ENCODE results near the gene C11orf58.

Gene C11orf58

DNA sequence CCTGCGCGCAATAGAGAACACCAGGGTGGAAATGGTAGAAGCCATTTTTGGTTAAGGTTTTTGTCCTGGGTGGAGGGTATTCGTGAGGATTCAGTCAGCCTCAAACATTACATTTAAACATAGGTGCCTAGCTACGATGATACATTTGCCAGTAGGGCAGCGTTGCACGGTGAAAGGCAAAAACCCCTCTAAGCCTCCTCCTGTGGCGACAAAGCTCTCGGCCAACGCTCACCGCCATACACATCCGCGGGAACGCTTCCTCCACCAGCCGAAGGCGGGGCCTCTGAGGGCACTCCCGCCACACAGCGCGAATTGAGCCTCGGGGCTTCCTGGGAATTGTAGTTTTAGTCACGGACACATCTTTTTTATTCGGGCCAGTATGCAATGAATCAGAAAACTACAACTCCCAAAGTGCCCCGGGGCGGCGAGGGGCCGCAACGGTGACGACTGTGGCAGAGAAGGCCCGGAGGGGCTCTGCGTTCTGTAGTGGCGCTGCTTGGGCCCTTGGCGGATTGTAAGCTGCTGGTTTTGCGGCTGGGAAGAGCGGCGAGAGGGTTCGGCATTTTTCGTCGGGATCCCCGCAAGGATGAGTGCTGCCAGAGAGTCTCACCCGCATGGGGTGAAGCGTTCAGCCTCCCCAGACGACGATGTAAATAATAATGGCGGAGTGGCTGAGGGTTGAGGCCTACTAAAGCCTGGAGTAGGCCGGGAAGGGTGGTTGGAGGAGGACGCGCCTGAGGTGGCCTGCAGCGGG is at the start of gene C11orf58:
Gene C11orf58 (plus strand): TSS at position 455 of the 754 bp plus-strand sequence. CDS start 132 bp downstream, at position 587.
- DNase-seq: peak; percentile 85 to 97

DNA sequence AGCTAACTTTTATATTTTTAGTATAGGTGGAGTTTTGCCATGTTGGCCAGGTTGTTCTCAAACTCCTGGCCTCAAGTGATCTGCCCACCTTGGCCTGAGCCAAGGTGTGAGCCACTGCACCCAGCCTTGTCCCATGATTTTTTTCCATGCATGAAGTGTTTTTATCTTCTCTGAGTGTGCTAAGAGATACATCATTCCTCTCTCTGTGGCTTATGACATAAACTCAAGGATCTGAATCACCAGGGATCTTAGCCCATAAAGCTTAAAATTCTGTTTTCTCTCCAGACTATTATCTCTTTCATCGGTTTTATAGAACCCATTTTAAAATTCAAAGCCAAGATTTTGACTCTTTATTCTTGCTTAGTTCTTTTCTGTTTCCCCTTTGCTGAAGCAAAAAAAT is 48.4 kb upstream of the C11orf58 start:
- no peak for DNase-seq

DNA sequence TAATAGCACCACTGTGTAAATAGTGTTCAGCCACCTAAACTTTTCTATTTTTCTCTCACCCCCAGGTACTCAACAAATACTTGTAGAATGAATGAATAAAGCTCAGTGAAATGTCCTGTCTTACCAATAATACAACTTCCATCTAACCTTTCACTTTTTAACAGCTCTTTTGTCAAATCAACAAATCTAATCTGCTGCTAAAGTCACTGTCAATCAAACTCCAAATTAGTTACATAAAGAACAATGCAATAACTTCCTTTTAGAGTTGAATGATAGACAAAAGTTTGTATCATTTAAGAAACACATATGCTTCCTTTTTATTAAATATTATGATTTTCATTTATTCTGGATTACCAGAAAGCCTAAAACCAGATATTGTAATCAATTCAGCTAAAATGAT is 34.7 kb upstream of the C11orf58 start:
- DNase-seq: no peak

DNA sequence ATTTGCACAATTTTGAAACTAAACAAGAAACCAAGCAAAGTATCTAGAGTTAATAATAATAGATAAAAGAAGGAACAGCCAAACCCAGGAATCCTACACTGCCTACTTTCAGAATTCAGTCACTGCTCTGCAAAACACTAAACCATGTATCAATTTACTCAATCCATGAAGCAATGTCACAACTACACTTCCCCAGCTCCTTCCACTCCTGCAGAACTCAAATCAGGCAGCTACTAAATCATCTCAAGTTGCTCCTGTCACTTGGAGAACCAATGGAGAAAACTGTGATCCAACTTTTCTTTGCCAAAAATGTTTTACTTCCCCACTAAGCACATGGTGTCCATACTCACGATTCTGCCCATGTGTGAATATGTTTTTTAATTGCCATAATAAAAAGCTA is 24.9 kb upstream of the C11orf58 start:
- no peak for DNase-seq

DNA sequence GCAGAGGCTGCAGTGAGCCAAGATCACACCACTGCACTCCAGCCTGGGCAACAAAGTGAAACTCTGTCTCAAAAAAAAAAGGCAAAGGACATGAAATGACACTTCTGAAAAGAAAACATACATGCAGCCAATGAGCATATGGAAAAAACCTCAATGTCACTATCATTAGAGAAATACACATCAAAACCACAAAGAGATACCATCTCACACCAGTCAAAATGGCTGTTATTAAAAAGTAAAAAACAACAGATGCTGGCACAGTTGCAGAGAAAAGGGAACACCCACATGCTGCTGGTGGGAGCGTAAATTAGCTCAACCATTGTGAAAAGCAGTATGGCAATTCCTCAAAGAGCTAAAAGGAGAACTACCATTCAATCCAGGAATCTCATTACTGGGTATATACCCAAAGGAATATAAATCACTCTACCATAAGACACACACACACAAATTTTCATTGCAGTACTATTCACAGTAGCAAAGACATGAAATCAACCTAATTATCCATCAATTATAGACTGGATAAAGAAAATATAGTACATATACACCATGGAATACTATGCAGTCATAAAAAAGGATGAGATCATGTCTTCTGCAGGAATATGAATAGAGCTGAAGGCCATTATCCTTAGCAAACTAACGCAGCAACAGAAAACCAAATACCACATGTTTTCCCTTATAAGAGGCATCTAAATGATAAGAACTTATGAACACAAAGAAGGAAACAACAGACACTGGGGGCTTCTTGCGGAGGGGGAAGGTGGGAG is 15.7 kb upstream of the C11orf58 start:
- no peak for DNase-seq

DNA sequence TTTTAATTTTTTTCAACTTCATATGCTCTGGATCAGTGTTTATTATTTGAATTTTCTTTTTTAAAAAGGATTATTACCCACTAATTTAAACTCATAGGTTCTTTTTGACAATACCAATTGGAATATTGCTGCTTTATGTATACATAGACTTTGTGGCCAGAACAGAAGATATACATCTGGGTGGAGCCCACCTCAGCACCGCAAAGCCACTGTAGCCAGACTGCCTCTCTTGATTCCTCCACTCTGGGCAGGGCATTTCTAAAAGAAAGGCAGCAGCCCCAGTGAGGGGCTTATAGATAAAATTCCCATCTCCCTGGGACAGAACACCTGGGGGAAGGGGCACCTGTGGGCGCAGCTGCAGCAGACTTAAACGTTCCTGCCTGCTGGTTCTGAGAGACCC is 10.6 kb upstream of the C11orf58 start:
- DNase-seq: no peak

DNA sequence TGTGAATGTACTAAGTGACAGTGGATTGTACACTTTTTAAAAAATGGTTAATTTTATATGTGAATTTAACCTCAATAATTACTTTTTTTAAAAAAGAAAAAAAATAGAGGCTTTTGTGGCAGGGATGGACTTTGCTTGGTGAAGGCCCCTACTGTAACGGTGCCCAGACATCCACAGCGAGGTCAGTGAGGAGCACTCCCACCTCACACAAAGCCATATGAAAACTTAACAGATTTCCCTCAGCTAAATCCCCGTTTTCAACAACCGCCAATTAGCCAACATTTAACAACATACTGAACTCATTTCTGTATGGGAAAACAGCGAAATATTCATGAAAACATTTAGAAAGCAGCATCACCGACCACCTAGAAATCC is 642 bp upstream of the C11orf58 start:
- DNase-seq: no peak

DNA sequence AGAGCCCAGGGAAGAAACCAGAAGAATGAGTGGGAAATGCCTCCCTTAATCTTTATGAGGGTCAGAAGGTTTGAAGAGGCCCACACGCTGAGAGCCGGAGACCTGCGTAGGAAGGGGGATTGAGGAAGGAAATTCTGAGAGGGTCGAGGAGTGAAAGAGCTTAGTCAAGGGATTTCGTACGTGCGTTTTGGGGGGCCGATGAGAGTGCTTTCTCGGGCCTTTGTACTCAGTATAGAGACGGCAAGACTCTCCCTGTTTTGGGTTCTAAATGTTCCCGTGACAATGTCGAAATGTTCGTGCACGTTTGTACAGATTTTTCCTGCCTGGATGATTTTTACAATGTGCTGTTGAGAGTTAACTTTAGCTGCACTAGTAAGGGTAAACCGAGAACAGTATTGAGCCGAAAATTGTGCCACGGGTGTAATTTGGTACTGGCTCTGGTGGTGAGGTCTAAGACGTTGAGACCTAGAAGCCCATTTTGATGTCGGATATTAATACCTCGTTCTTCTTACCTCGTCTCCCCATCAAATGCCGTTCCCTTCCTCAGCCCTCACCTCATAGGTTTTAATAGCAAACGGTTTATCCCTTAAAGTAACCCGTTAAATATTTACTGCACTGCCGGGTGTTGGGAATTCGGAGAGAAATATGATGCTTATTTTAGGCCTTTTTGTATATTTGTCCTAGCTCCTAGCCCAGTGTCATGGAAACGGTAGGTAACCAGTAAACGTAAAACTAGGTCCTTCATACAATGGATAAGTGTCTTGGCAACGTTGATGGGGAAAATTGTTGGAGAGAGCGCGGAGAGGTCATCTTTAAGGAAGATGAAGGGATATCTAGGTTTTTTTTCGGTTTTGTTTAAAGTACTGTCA is 734 bp downstream of the C11orf58 start:
- DNase-seq: no peak

- DNase-seq: no peak
These were observed 3.0 kb downstream of the C11orf58 start for GRCh38 chr11:16741473-16741872.

DNA sequence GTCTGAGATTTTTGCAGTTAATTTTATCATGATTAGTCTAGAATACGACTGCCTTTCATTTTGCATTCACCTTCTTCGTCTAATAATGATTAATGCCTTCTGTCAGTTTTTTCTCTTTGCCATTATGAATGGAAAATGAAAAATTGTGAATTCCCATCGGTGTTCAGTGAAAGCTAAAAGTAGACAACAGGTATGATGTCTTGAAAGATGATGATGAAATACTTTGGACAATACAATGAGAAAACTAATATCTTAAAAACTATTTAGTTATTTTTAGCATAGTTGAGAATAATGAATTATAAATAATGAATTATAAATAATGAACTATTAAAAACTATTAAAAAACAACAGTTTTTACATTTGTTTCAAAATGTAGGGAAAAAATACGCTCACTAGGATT is 5.0 kb downstream of the C11orf58 start:
- no peak for DNase-seq

- DNase-seq: no peak
These were observed 5.8 kb downstream of the C11orf58 start for GRCh38 chr11:16744128-16744725.

GRCh38 chr11:16745950-16746605 is 7.6 kb downstream of the C11orf58 start:
- no peak for DNase-seq

GRCh38 chr11:16749092-16749491 is 10.6 kb downstream of the C11orf58 start:
- no peak for DNase-seq

GRCh38 chr11:16749666-16750065 is 11.2 kb downstream of the C11orf58 start:
- DNase-seq: no peak

DNA sequence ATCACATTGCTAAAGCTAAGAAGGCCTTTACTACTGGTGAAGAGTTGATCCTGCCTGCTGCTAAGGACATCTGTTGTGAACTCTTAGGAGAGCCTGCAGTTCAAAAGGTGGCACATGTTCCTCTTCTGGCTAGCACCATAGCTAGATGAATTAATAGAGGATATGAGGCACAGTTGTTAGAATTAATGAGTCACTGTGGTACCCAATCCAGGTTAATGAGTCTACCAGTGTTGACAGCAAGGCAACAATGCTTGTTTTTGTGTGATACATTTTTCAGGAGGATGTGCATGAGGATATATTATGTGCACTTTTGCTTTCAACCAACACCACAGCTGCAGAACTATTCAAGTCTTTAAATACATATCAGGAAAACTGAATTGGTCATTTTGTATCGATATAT is 12.0 kb downstream of the C11orf58 start:
- DNase-seq: no peak

- DNase-seq: no peak
These were observed 20.1 kb downstream of the C11orf58 start for GRCh38 chr11:16758382-16759024.

DNA sequence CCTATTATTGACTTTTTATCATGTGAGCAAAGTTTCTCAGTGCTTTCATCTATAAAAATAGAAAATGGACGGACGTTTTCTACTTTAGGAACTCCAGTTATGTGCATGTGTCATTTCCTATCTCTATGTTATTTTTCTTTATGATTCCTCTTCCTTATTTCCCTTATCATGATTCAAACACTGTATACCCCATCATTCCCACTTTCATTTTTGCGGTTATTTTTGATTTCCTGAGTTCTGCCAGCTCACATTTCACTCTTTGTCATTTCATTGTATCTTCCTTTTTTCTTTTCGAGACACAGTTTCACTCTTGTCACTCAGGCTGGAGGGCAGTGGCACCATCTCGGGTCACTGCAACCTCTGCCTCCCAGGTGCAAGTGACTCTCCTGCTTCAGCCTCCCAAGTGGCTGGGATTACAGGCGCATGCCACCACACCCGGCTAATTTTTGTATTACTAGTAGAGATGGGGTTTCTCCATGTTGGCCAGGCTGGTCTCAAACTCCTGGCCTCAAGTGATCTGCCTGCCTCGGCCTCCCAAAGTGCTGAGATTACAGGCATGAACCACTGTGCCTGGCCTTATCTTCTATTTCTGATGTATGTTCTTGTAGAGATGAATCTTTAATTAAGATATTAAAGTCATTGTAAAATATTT is 21.5 kb downstream of the C11orf58 start:
- DNase-seq: no peak

DNA sequence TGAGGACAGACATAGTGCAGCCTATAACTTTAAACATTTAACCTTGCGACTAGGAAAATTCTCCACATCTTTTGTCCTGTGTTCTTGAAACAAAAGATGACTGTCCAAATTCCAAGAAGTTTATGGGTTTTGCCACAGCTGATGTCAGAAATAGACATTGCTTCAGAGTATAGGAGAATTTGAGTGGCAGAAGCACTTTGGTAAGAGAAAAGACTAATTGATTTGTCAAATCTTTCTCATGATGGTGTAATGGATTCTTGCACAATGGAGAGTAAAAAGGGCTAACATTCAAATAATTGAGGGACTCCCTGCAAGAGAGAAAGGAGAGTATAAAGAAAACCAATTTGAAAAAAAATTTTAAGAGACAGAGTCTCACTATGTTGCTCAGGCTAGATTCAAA is 25.3 kb downstream of the C11orf58 start:
- no peak for DNase-seq

DNA sequence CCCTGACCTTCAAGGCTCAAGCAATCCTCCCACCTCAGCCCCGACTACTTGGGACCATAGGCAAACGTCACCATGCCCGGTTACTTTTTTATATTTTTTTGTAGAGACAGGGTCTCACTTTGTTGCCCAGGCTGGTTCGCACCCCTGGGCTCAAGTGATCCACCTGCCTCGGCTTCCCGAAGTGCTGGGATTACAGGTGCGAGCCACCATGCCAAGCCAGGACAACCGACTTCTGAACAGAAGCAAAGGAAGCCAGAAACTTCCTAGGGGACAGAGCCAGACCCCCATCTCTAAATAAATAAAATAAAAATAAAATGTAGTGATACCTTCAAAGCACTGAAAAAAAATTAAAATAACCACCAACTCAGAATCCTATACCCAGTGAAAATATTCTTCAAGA is 26.4 kb downstream of the C11orf58 start:
- no peak for DNase-seq

DNA sequence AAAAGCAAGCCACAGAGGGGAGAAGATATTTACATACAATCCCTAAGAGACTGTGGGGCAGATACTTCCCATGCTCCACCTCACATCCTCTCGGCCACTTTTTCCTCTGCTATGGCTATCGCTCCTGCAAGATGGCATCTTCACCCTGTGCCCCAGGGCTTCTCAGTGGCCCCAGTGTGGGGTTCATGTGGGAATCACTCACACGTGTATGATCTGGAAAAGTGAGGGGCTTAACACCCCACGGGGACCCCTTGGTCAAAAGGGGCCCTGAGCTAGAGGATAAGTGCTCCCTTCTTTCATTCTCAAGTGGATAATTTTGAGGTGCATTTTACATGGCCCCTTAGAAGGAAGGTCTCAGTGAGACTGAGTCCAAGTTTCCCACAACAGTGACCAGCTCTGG is 28.7 kb downstream of the C11orf58 start:
- DNase-seq: no peak

- no peak for DNase-seq
These were observed 29.5 kb downstream of the C11orf58 start for GRCh38 chr11:16767957-16768356.
